HG03521 (cell line): ENCODE results near the gene FAAP20.

Source experiments
- ATAC-seq: cut with Tn5 transposase; IDR thresholded peaks from one replicate; pipeline ENCODE4 v1.9.1; 2021; ENCODE audit warnings: mild to moderate bottlenecking, moderate library complexity; ENCODE audit not compliant: unreplicated experiment

The FAAP20 gene

GRCh38 chr1:2194319-2194897, at the start of gene FAAP20:
Gene FAAP20, minus strand, starts transcription at chr1:2194772. Its CDS starts 23 bp downstream, at chr1:2194749.
- peak; percentile 48 for ATAC-seq

GRCh38 chr1:2242814-2243725, 48.5 kb upstream of the FAAP20 start:
- no peak for ATAC-seq

- no peak for ATAC-seq
Observed at GRCh38 chr1:2241820-2242219, 47.2 kb upstream of the FAAP20 start.

GRCh38 chr1:2240270-2241156, 45.9 kb upstream of the FAAP20 start:
- ATAC-seq, result no peak

- ATAC-seq, result no peak
Observed at GRCh38 chr1:2239384-2239985, 44.9 kb upstream of the FAAP20 start.

GRCh38 chr1:2239013-2239370, 44.4 kb upstream of the FAAP20 start:
- no peak for ATAC-seq

GRCh38 chr1:2238361-2239012, 43.9 kb upstream of the FAAP20 start:
- ATAC-seq, result no peak

- ATAC-seq, result no peak
Observed at GRCh38 chr1:2237773-2238172, 43.2 kb upstream of the FAAP20 start.

GRCh38 chr1:2236695-2237677, 42.4 kb upstream of the FAAP20 start:
- ATAC-seq, result no peak

- ATAC-seq, result no peak
Observed at GRCh38 chr1:2235300-2235998, 40.9 kb upstream of the FAAP20 start.

GRCh38 chr1:2234762-2235113, 40.2 kb upstream of the FAAP20 start:
- ATAC-seq, result no peak

- no peak for ATAC-seq
Observed at GRCh38 chr1:2233997-2234761, 39.6 kb upstream of the FAAP20 start.

GRCh38 chr1:2233468-2233867, 38.9 kb upstream of the FAAP20 start:
- no peak for ATAC-seq

GRCh38 chr1:2232916-2233438, 38.4 kb upstream of the FAAP20 start:
- ATAC-seq, result no peak

GRCh38 chr1:2232255-2232915, 37.8 kb upstream of the FAAP20 start:
- no peak for ATAC-seq

- no peak for ATAC-seq
Observed at GRCh38 chr1:2231532-2232254, 37.1 kb upstream of the FAAP20 start.
